ENCODE data around the gene CXorf66.
"Not testable (repeated sequence)": the region's sequence is repeated elsewhere in the genome, so short reads cannot be mapped to it uniquely, and the experiment has no call there.

CXorf66 gene, protein sequence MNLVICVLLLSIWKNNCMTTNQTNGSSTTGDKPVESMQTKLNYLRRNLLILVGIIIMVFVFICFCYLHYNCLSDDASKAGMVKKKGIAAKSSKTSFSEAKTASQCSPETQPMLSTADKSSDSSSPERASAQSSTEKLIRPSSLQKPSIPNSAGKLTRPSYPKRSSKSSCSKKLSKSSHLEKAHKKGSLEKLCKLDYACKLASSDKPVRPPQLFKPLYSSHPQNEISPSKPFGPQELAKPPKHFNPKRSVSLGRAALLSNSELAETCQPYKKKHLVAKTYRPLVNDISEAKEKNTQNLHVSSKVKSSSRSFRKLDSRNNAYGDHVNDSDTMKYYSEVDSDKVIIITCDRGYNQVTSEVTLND

DNA sequence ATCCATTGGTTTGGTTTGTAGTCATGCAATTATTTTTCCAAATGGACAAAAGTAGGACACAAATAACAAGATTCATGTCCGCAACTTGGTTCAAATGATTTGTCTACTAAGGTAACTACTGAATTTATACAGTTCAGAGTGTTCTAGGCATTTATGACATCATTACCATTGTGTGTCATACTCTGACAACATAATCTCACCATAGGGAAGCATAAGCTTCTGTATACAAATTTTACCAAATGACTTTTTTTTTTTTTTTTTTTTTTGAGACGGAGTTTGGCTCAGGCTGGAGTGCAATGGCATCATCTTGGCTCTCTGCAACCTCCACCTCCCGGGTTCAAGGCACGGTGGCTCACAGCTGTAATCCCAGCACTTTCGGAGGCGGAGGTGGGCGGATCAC lies at the start of gene CXorf66:
Gene CXorf66, minus strand, starts transcription at position 101 of the 400 bp plus-strand sequence. Its CDS starts 25 bp downstream, at position 76.
- no peak for DNase-seq (ENCODE audit: low spot score)

DNA sequence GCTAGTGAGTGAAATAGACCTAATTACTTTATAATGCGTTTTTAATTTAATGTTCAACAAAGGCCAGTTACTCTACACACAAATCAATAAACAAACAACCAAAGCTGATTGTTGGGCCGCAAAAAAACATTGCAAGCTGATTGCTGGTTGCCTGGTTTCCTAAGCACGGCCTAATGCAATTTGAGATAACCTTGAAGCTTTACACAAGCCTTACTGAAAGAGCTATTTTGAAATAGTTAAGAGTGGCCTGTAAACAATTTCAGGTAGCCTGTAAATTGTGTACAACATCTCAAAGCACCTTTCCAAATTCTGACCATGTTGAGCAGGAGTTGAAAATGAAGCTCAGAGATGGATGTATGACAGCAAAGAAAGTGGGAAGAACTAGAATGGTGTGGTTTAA lies 17.5 kb upstream of the CXorf66 start:
- no peak for DNase-seq (ENCODE audit: low spot score)

DNA sequence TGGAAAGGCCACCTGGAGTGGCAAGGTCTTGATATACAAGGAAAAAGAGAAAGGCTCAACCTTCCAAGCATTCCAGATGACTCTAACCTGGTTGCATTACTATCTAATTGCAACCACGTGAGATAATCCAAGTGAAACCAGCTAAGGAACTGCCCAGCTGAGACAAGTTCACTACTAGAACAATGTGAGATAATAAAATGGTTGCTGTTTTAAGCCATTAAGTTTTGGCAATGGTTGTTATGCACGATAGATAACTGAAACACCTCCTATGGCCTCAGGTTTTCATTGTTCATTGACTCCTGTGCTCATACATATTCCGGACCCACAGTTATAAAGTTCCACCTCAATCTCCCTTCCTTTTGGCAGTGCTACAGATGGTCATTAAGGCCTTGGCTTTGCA lies 9.2 kb upstream of the CXorf66 start:
- DNase-seq (ENCODE audit: low spot score): no peak

DNA sequence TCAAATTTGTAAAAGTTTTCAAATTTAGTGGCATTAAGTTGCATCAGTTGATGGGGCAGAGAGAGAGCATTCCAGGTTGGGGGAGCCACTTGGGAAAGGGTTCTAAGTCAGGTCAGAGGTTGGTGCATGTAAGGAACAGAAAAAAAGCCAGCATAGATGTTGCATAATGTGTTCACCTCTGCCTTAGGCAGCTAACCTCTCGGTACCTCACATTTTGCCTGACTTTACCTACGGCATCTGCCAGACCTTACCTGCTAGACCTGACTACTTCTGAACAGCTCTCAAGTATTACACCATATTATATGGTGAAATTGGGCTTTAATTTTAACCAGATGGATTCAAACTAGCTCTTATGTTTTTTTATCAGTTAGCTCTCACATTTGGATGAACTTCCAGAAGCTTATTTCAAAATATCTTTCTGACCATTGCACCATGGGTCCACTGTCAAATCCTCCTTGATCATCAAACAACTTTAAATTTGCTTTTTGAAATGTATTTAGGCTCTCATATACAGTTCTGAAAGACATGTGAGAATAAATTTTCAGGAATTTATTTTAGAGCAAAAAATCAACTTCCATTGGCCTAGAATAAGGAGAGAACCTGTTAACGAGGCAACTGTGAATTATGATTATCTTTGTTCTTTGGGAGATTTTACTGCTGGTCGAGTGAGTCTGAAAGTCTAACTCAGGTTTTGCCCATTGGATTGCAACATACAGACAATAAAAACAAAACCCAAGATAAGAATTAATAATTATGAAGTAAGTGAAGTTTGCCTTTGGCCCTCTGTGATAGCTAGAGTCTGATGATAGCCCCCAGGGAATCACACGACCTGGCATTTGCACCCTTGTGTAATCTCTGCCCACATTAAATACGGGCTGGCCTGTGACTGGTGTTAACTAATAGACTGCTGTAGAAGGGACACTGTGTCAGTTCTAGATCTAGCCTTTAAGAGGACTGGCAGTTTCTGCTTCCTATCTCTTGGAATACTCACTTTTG lies 7.6 kb upstream of the CXorf66 start:
- DNase-seq (ENCODE audit: low spot score): no peak

DNA sequence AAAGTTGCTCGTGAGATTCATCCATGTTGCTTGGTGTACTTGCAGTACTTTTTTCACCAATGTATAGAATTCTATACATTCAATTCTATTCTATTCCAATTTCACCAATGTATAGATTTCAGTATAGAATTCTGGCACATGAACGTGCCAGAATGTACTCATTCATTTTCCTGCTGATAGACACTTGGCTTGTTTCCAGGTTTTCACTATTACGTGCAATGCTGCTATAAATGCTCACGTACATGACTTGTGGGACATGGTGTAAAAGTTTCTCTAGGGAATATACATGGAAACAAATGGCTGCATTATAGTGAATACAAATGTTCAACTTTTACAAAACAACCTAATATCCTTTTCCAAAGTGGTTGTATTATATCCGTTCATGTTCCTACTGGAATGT lies 6.8 kb upstream of the CXorf66 start:
- no peak for DNase-seq (ENCODE audit: low spot score)

DNA sequence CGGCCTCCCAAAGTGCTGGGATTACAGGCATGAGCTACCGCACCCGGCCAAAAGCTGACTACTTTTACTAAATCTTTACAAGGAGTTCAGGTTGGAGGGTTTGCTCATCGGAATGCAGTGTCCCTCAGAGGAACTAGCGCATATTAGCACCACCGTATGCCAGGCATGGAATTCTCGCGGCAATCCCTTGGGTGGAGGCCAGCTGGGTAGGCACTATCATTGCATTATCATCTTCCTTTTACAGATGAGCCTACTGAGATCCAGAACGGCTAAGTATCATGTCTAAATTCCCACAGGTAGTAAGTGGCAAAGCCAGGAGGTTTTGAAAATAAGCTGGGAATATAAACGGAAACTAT lies 6.1 kb upstream of the CXorf66 start:
- DNase-seq (ENCODE audit: low spot score): no peak

DNA sequence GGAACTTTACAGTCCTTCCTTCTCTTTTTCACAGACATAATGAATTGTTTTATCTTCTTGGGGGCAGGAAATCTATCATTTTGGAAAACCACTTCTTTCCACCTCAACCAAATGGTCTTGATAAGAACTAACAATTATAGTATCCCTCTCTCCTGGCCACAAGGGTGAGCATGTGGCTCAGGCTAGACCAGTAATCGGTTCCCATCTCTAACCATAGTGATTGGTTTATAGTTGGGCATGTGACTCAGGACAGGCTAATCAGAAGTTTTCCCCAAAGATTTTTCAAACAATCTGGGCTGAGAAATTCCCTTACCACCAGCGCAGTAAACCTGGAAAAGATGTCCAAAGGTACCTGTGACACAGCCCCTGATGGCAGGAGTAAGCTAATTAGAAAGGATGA lies 4.0 kb upstream of the CXorf66 start:
- no peak for DNase-seq (ENCODE audit: low spot score)

DNA sequence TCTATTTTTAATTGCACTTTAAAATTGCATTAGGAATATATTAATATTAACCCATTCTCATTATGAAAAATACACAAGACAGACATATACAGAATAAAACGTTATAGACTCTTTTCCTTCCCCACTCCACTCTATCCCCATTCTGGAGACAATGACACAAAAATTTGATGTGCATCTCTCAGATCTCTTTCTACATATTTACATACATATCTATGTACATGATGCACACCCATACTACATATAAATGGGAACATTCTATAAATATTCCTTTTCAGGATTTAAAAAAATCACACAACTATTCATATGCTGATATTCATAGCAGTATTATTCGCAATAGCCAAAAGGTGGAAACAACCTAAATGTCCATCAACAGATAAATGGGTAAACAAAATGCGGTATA lies 2.4 kb upstream of the CXorf66 start:
- no peak for DNase-seq (ENCODE audit: low spot score)

DNA sequence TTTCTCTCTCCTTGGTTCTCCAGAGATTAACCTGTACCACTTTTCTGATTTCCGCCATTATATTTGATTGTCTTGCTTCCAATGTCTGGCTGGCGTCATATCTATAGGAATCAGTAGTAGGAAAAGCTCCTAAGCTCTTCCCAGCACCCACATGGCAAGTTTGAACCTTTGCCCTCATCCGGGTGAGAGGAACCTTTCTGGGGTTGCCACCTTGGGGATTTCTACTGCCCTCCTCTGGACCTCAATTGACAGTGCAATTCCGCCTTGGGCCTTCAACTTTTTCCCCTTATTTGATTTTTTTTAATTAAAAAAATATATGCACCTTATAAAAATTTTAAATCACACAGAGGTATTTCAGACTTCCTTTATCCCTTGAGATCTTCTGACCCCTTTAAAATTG lies 2.0 kb upstream of the CXorf66 start:
- peak; percentile 9 for DNase-seq (ENCODE audit: low spot score)

DNA sequence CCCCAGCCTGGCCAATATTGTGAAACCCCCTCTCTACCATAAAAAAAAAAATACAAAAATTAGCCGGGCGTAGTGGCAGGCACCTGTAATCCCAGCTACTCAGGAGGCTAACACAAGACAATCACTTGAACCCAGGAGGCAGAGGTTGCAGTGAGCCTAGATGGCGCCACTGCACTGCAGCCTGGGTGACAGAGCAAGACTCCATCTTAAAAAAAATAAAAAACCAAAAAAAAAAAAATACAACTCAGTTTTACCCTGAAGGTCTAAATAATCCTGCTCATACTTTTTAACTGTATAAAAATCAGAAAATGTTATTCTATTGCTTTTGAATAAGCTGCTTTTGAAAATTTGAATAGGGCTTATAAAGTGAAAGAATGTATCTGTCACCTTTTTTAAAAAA lies 838 bp upstream of the CXorf66 start:
- DNase-seq (ENCODE audit: low spot score): not testable (repeated sequence)

DNA sequence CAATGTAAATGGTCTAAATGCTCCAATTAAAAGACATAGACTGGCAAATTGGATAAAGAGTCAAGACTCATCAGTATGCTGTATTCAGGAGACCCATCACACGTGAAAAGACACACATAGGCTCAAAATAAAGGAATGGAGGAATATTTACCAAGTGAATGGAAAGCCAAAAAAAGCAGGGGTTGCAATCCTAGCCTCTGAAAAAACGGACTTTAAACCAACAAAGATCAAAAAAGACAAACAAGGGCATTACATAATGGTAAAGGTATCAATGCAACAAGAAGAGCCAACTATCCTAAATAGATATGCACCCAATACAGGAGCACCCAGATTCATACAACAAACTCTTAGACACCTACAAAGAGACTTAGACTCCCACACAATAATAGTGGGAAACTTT lies 4.2 kb downstream of the CXorf66 start:
- DNase-seq (ENCODE audit: low spot score): not testable (repeated sequence)

DNA sequence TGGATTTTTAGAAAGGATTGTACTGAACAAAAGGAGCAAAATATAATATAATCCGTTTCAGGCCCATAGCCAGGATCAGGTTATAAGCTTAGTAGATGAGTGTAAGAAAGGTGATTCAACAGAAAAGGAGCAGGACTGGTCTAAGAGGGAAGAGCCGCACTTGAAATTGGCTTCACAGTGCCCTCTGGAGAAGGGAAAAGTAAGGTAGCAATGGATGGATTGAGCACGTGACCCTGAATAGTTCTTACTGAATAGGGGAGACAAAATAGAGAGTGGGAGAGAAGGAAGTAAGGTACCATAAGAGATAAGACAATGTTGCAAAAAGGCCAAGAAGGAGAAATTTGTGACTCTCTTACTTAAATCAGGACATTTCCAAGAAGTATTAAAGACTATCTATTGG lies 15.6 kb downstream of the CXorf66 start:
- no peak for DNase-seq (ENCODE audit: low spot score)

DNA sequence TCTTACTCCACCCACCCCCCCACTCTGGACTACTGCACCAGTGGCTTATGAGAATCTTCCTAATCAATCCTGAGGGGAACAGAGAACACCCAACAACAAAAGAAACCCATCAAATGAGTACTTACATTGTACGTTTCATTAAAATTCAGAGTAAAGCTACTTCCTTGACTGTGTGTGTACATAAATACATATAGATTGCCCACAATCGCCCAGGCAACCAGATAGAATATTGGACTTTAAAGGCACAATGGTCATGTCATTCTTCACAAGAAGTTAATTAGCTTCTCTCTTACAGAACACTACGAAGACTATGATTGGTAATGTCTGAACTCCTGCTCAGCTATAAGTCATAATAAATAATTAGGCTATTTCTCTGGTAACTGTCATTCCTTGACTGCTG lies 20.2 kb downstream of the CXorf66 start:
- no peak for DNase-seq (ENCODE audit: low spot score)

DNA sequence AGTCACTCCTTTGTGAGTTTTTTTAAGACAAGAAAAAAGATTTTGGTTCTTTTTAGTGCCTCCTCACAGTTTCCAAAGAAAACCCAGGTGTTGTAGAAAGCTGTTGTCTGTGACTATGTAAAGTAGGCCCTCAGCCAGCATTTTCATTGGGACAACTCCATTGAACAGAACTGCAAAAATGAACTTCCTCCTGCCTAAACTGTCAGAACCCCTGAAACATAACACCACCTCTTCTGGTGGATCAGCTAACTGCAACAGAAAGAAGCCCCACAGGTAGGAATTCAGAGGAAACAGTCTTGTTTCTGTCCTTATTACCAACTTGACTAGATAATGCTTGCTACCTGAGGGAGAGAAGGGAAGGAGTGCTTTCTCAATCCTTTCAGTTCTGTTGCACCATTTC lies 29.1 kb downstream of the CXorf66 start:
- no peak for DNase-seq (ENCODE audit: low spot score)

DNA sequence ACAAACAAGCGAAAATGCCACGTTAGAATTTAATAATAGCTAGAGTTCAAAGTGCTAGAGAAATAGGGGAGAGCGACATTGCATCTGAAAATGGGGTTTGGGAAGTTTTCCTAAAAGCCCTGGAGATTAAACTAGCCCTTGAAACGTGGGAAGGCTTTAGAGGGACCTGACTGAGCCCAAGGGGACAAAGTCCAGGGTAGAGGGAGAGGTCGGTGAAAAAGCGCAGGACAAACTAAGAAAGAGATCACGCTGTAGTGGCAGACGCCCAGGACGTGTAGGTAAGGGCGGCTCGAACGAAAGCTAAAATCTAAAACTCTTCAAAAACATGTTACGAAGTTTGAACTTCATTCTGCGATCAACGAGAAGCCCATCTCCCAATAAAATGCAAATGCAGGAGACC lies 31.4 kb downstream of the CXorf66 start:
- no peak for DNase-seq (ENCODE audit: low spot score)

DNA sequence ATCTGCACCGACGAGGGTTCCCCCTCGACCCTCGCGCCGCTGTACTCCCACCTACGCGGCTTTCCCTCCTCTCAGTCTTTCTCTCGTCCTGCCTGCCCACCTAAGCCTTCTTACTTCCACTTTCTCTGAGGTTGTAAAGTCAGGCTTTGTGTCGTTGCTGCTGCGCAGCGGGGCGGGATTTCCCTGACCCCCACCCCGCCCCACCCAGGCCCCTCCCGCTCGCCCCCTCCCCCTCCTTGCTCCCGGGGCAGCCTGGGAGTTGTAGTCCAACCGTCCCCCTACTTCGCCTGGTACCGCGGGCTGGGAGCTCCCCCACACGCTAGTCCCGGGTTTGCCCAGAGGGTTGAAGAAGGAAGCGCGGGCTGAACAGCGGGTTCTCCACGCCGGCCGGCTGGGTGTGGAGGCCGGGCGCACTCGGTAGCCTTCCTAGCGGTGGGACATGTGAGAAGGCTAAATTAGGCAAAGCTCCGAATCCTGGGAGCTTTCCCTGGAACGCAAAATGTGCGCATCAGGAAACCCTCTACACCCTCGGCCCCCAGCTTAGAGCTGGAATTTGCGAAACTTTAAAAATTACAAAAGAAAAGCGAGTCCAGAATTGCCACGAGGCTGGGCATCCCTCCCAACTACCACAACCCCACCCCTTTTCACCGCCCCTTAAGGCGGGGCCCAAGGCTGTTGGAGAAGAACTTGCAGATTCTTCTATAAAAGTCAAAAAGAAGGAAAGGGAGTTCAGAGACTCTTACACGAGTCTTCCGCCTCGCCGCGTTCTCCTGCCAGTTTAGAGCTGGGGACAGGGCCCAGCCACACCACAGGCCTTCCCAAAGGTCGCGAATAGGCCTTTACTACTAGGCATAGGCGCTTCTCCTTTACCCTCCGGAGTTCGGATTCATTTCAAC lies 32.2 kb downstream of the CXorf66 start, which contains the start of gene ATP11C:
Gene ATP11C, minus strand, starts transcription at position 153 of the 896 bp plus-strand sequence. CDS start 1,011 bp downstream, outside the sequence.
- DNase-seq (ENCODE audit: low spot score): peak; percentile 69

DNA sequence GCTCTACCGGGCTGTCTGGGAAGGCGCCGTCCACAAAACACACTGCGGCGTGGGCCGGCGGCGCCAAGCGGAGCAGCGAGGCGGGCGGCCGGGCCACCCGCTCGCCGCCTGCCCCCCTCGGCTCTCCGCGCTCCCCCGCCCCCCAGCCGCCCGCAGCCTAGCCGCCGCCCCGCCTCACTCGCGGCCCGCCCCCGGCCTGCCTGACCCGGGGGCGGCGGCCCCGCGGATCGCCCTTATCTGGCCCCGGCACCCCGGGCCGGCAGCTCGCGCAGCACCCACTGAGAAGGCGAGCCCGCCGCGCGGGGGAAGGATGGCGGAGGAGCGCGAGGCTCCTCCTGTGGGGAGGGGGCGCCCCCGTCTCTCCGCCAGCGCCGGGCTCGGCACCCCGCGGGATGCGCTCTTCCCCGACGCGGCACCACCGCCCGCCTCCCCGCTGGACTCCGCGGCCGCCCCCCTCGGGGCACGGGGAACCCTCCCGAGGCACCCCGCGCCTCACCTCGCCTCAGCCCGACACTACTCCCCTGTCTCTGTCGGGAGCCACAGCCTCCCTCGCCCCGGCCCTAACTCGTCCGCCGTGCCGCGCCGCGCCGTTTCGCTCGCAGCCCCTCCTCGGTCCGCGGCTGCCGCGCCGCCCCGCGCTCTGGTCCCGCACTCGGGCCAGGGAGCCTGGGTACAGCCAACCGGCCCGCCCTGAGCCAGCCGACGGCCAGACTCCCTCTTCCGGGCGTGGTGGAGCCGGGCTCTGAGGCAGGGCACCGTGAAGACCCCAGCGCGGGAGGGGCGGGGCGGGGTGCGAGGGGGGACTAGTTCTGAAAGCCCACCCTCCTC lies 33.0 kb downstream of the CXorf66 start:
- no peak for DNase-seq (ENCODE audit: low spot score)

DNA sequence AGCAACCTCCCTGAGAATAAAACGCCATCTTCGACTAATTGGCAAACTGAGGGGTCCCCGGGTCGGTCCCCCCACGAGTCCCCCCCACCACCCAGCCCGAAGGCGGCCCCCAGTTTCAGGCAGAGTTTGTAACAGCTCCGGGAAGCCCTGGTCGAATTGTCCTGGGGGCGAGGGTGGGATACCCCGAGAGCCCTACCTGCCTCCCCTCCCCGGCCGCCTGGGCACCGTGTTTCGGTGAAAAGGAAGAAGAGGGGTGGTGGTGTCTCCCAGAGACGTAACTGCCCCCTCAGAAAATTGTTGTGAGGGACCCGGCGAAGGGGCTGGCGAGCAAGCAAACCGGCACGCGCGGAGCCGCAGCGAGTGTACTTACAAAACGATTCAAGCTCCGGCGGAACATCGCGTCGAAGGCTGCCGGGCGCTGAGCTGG lies 33.7 kb downstream of the CXorf66 start:
- no peak for DNase-seq (ENCODE audit: low spot score)

DNA sequence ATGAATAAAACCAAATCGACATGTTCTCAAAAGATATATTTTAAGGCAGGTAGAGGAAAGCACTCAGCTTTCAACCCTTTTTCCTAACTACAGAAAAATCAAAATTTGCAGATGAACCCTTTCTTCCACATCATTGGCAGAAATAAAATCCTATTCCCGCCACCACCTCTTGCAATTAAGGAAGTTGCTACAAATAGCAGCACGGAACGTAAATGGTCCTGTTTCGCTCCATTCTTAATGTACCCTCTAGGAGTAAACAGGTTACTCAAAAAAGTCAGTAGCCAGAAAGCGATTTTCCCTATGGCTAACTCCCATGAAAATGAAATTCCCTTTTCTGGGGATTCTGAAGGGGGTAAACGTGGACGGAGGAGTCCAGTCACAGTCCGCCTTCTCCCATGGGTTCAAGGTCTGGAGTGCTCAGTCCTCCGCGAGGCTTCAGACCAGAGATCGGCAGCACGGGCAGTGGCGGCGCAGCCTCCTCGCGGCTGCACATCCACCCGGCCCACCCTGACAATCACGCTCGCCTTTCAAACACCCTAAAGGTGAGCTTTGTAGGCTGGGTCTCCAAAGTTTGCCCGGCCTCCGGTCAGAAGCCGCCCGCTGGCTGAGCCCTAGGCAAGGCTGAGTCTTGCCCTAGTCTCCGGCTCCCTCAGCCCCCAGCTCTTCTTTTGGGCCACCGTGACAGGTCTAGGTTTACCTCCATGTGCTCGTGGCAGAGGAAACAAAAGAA lies 34.2 kb downstream of the CXorf66 start:
- DNase-seq (ENCODE audit: low spot score): no peak

DNA sequence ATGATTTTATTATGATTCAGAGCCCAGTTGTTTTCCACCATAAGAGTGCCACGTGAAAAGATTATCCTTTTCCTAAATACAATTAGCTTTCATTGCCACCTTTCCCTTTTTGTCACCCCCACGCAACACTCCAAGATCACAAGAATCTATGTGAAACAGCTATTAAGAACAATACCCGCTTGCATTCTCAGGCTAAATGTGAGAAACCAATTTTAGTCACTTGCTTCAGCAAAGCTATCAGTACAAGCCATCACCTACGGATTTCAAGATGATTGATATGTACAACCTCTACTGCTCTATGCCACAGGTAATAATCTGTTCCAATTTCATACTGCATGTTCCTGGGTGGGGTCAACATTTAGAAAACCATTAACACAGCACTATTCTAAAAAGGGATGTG lies 34.9 kb downstream of the CXorf66 start:
- DNase-seq (ENCODE audit: low spot score): no peak

All from COLO829 (cell line).